ENCODE data around the gene ACSF2.
"Not testable (repeated sequence)": the region's sequence is repeated elsewhere in the genome, so short reads cannot be mapped to it uniquely, and the experiment has no call there.

The ACSF2 gene

GRCh38 chr17:50425682-50426471, at the start of gene ACSF2:
Gene ACSF2 (plus strand): TSS chr17:50426218. CDS start chr17:50426262, 44 bp downstream.
- no peak for FAIRE-seq

- no peak for FAIRE-seq
These were observed 46.5 kb upstream of the ACSF2 start for GRCh38 chr17:50379351-50380132.

- FAIRE-seq: no peak
These were observed 45.4 kb upstream of the ACSF2 start for GRCh38 chr17:50380369-50381259.

GRCh38 chr17:50381260-50381815, 44.7 kb upstream of the ACSF2 start:
- FAIRE-seq: no peak

DNA sequence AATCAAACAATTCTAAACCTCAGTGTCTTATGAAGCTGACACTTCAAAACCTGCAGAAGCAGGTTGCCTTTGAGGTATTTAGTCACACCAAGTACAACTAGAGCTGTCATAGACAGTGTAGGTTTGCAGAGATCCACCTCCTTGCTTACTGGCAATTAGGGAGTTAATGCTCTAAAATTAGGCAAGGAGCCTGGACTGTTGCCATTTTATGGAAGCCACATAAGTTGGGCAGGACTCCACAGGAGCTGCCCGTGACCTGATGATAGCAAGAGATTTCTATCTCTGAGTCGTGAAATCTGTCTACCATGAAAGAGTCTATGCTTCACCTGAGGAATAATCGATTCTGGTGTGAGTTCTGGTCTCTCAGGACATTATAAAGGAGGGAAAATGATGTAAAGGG, 44.1 kb upstream of the ACSF2 start:
- no peak for FAIRE-seq

DNA sequence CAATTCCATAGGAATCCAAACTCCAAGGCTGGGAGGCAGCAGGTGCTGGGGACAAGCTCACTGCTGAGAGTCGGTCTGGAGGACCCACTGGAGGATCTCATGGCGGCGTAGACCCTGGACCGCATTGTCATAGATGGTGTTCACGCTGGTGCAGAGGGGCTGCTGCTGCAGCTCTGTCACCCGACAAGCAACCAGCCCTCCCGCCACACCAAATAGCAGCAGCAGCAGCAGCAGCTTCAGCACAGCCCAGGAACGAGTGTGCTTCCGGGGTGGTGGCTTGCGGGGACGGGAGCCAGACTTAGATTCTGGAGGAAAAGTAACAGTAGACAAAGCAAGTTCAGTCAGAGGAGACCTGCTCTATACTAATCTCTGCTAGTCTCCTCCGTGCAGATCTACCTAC, 43.1 kb upstream of the ACSF2 start:
- no peak for FAIRE-seq

DNA sequence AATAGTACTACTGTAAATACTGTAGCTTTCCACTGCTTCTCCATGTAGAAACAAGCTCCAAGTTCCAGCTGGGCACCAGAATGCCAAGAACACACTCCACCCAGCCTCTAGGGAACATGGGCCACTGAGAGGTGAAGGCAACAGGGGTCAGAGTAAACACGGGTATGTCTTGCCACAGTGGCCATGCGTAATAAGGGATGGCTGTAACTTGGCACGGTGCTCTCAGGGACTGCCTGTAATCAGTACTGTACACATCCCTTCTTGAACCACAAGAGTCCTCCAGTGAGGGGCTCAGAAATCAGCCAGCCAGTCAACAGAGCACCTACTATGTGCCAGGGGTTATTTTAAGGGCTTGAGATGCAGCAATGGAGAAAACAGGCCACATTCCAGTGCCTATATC, 39.5 kb upstream of the ACSF2 start:
- no peak for FAIRE-seq

GRCh38 chr17:50388728-50389127, 37.3 kb upstream of the ACSF2 start:
- FAIRE-seq: no peak

DNA sequence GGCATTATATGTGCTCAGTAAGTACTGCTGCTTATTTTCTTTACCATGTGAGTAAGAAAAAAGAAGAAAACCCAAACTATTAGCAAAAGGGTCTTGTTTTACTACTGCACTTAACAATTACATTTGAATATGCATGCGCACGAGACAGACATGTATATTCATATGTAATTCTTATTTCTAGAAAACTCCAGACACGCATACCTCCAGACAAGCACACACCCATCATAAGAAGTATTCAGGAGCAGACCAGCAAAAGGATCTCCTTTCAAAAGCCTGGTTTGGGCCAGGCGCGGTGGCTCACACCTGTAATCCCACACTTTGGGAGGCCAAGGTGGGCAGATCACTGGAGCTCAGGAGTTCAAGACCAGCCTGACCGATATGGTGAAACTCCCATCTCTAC, 36.5 kb upstream of the ACSF2 start:
- no peak for FAIRE-seq

DNA sequence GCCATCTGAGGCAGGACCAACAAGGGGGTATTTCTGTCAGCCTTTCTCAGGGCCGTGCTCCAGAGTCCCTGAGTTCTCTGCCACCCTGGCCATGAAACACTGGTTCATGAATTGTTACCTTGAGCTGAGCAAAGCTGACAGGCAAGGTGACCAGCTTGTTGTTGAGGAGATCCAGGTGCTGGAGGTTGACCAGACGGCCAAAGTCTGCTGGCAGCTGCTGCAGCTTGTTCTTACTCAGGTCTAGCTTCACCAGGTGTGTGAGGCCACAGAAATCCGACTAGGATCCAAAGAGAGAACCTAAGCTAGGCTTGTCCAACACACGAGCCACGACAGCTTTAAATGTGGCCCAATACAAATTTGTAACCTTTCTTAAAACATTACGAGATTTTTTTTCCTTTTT, 33.4 kb upstream of the ACSF2 start:
- no peak for FAIRE-seq

- no peak for FAIRE-seq
These were observed 32.3 kb upstream of the ACSF2 start for GRCh38 chr17:50393700-50394099.

- FAIRE-seq: no peak
These were observed 31.3 kb upstream of the ACSF2 start for GRCh38 chr17:50394711-50395110.

DNA sequence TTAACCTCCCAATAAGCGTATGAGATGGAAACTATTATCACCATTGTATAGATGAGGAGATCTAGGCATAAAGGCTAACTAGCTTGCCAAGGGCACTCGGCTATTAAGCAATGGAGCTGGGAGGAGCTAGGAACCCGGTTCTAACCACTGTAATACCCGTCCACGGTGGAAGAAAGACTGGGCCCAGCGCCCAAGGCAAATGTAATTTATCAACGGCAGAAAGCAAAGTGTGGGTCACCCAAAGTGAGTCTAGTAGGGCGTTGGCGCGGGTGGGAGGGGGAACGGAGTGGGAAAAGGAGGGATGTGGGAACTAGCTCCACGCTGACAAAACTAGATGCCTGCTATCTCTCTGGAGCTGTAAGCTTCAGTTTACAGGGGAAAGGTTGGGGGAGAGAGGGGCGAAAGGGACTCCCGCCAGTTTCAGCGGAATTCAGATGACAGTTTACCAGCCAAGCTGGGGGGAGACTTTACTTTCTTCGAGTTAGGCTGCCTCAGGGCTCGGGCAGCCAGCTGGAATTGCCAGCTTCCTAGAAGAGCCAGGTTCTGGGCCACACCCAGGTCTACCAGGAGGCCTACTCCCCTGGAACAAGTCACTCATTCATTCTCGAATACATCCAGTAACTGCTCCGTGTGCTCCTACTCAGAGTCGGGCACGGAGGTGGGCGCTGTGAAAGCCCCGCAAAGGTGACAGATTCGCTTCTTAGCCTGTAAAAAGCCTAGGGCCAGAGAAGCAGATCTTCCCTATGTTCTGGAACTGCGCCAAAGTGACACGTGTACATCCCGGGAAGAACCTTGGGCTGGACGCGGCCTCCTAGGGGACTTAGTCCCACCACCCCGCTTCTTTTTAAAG, 29.5 kb upstream of the ACSF2 start:
- FAIRE-seq: no peak

DNA sequence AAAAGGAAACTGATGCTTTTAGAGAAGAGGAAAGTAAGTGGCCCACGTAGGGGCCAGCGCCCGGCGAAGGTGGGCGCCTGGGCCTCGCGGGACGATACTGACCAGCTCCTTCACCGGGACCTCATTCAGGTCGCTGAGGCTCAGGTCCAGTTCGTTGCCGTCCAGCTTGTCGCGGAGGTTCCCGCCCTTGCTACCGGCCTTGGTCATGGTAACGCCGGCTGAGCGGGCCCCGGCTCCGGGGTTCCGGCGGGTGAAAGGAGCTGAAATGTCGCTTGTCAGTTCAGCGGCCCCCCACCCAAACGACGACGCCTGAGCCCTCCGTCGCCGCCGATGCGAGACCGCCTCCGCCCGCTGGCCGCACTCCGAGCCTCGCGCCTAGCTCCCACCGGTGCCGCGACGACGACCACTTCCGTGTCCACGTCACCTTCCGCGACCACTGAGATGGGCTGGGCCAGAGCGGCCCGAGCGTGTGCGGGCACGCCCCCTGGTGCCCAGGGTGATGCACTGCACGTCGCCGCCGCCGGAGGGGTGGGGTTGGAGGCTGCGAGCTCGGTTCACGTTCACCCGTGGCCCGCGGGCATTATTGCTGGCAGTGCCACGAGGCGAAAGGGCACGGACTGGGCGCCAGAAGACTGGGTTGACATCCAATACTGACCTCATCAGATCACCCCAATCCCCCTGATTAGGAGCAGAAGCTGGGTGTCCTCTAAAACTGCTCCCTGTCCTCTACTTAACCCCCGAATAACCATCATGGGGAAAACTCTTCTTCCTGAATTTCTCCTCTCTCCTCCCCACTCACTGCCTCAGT, 28.7 kb upstream of the ACSF2 start, which contains the start of gene LRRC59:
LRRC59 (minus strand) TSS at position 413 of the 808 bp plus-strand sequence; CDS start at position 207, 206 bp downstream.
- no peak for FAIRE-seq

GRCh38 chr17:50397919-50398285, 28.1 kb upstream of the ACSF2 start:
- FAIRE-seq: no peak

DNA sequence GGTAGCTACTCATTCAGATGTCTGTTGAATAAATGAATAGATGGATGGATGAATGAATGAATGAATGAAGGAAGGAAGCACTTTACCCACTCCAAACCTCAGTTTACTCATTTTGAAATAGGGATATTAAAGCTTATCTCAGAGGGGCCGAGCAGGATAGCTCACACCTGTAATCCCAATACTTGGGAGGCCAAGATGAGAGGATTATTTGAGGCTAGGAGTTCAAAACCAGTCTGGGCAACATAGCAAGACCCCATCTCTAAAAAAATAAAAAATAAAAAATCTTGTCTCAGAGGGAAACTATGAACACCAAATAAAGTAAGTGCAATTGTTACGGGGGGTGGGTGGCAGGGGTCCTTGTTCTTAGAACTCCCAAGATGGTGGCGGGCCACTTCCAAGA, 27.3 kb upstream of the ACSF2 start:
- FAIRE-seq: not testable (repeated sequence)

DNA sequence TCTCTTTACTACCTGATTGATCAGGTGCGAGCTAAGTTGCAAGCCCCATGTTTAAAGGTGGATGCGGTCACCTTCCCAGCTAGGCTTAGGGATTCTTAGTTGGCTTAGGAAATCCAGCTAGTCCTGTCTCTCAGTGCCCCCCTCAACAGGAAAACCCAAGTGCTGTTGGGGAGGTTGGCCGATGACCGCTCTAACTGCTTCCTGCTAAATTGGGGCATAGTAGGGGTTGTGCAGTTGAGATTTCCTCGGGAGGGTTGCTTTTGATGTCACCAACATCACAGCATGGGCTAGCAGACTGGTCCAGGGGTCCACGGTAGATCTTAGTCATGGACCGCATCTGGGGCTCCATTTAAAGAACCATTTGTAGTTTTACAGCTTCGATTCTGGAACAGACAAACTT, 26.4 kb upstream of the ACSF2 start:
- not testable (repeated sequence) for FAIRE-seq

DNA sequence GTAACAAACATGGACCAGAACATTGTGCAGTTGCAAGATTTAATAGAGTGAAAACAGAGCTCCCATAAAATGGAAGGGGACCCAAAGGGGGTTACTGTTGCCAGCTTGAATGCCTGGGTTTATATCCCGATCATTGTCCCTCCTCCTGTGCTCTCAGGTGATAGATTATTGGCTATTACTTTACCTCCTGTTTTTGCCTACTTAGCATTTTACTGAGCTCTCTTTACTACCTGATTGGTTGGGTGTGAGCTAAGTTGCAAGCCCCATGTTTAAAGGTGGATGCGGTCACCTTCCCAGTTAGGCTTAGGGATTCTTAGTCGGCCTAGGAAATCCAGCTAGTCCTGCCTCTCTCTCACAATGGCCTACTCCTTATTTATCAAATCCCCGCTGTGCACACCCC, 20.7 kb upstream of the ACSF2 start:
- FAIRE-seq: not testable (repeated sequence)

DNA sequence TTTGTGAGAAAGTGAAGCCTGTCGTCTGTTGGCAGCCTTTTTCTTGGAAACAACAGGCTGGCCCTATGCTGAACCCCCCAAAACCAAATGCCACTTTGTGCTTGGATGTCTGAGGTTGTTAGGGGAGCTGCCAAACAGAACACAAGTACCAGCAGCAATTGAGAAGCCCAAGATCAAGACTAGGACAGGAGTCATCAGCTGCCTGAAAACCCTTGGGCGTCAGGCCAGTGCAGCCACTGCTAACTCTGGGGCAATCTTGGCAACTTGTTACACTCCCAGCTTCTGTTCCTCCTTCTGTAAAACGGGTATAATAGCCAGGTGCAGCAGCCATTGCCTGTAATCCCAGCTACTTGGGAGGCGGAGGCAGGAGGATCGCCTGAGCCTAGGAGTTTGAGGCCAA, 19.4 kb upstream of the ACSF2 start:
- FAIRE-seq: no peak

GRCh38 chr17:50407921-50408320, 18.1 kb upstream of the ACSF2 start:
- no peak for FAIRE-seq

- FAIRE-seq: no peak
These were observed 13.8 kb upstream of the ACSF2 start for GRCh38 chr17:50412188-50412732.

Measured in A204.1 (cell line).